GM23338 (cell line): ENCODE results near the gene STIL.

Experiments used
- CREB1 ChIP-seq: fragments of 250-450 bp; sonication (Bioruptor Pico); IDR thresholded peaks from 2 replicates; pipeline ENCODE4 v1.5.0; 2020; ENCODE audit warnings: low read depth, mild to moderate bottlenecking, moderate library complexity
- EZH2 ChIP-seq: fragments of 200-600 bp; sonication (generic); IDR thresholded peaks from one replicate; pipeline ENCODE4 v1.8.0; 2017; ENCODE audit warnings: antibody characterized with exemption, mild to moderate bottlenecking, low read depth; ENCODE audit not compliant: unreplicated experiment
- EZH2phosphoT487 ChIP-seq: fragments of 200-600 bp; sonication (generic); IDR thresholded peaks from one replicate; pipeline ENCODE4 v1.8.1; 2018; ENCODE audit warnings: antibody characterized with exemption; ENCODE audit not compliant: unreplicated experiment
- JUNB ChIP-seq: IDR thresholded peaks from one replicate; pipeline ENCODE4 v1.6.1; 2016; ENCODE audit warnings: antibody characterized with exemption; ENCODE audit not compliant: unreplicated experiment
- NANOG ChIP-seq: IDR thresholded peaks from 2 replicates; pipeline ENCODE4 v1.6.1; 2016; ENCODE audit warnings: antibody characterized with exemption, borderline replicate concordance
- POLR2AphosphoS5 ChIP-seq: IDR thresholded peaks from 2 replicates; pipeline ENCODE4 v1.6.1; 2016; ENCODE audit warnings: antibody characterized with exemption, low read depth
- STAT1 ChIP-seq: IDR thresholded peaks from one replicate; pipeline ENCODE4 v1.6.1; 2016; ENCODE audit warnings: antibody characterized with exemption; ENCODE audit not compliant: unreplicated experiment
- ZNF114 ChIP-seq: fragments of 250-450 bp; sonication (Bioruptor Pico); IDR thresholded peaks from 2 replicates; pipeline ENCODE4 v1.5.0; 2020; ENCODE audit warnings: mild to moderate bottlenecking, moderate library complexity
- ZNF331 ChIP-seq: fragments of 250-450 bp; sonication (Bioruptor Pico); IDR thresholded peaks from 2 replicates; pipeline ENCODE4 v1.5.0; 2020; ENCODE audit warnings: low read depth, mild to moderate bottlenecking, moderate library complexity
- TF ChIP-seq, protein P1 (sequence below), 2 experiments: fragments of 200-600 bp in 1 of 2; sonication (generic) in 1 of 2; conservative IDR thresholded peaks; 2 replicates each; pipeline versions ENCODE4 v1.5.1 to v1.6.1; 2016 to 2017; ENCODE audit warnings: antibody characterized with exemption in 2 of 2, low read depth in 2 of 2, mild to moderate bottlenecking in 2 of 2, moderate library complexity in 1 of 2
- TF ChIP-seq, protein P2 (sequence below): IDR thresholded peaks from one replicate; pipeline ENCODE4 v1.6.1; 2018; ENCODE audit warnings: antibody characterized with exemption; ENCODE audit not compliant: unreplicated experiment
- TF ChIP-seq, protein P3 (sequence below): IDR thresholded peaks from 2 replicates; pipeline ENCODE4 v1.6.1; 2016; ENCODE audit warnings: antibody characterized with exemption
- TF ChIP-seq, protein P4 (sequence below): fragments of 250-450 bp; sonication (Bioruptor Pico); IDR thresholded peaks from 2 replicates; pipeline ENCODE4 v1.5.0; 2020; ENCODE audit warnings: mild to moderate bottlenecking, moderate library complexity

DNA sequence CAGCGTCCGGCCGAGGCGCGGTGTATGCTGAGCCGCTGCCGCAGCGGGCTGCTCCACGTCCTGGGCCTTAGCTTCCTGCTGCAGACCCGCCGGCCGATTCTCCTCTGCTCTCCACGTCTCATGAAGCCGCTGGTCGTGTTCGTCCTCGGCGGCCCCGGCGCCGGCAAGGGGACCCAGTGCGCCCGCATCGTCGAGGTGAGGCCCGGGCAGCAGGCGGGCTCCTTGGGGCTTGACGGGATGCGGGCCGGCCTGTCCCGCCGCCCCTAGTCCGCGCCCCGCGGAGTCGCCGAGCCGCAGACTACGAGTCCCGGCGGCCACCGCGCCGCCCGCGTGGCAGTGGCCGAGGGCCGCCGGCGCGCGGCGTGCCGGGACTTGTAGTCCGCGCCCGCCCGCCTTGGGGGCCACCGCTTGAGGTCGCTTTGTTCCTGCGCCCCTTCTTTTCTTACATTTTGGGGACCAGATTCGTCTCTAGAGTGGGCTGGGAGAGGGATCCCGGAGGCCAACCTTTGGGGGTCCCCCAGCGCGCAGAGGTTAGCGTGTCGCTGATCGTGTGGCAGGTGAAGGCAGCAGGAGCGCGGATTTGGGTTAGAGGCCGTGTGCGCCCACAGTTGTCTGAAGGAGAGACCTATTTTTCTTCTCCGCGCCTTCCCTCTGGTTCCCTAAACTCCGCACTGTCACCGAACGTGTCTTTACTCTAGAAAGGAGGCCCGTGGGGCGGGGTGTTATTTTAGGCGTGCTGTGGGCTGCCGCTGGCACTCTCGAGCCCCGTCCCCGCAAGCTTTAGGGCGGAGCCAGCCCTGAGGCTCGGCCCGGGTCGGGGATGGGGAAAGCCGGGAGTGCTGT lies 20.2 kb upstream of the STIL start:
- TF ChIP-seq POLR2AphosphoS5 (peak; percentile 69), EZH2 (no peak), EZH2phosphoT487 (no peak), CREB1 (CRISPR knock-in tag) (0 out of 2 replicates have a peak, but pooled peaks have one; percentile 6), JUNB (no peak), ZNF114 (CRISPR knock-in tag) (no peak), STAT1 (no peak), NANOG (no peak), ZNF331 (CRISPR knock-in tag) (no peak)
- TF ChIP-seq, protein P1, sequence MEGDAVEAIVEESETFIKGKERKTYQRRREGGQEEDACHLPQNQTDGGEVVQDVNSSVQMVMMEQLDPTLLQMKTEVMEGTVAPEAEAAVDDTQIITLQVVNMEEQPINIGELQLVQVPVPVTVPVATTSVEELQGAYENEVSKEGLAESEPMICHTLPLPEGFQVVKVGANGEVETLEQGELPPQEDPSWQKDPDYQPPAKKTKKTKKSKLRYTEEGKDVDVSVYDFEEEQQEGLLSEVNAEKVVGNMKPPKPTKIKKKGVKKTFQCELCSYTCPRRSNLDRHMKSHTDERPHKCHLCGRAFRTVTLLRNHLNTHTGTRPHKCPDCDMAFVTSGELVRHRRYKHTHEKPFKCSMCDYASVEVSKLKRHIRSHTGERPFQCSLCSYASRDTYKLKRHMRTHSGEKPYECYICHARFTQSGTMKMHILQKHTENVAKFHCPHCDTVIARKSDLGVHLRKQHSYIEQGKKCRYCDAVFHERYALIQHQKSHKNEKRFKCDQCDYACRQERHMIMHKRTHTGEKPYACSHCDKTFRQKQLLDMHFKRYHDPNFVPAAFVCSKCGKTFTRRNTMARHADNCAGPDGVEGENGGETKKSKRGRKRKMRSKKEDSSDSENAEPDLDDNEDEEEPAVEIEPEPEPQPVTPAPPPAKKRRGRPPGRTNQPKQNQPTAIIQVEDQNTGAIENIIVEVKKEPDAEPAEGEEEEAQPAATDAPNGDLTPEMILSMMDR (conservative IDR thresholded peaks at IDR 0.05; ENCODE audit: low read depth in 2 of 2), result no peak; a peak in 1 of 4 replicates
- TF ChIP-seq, protein P2, sequence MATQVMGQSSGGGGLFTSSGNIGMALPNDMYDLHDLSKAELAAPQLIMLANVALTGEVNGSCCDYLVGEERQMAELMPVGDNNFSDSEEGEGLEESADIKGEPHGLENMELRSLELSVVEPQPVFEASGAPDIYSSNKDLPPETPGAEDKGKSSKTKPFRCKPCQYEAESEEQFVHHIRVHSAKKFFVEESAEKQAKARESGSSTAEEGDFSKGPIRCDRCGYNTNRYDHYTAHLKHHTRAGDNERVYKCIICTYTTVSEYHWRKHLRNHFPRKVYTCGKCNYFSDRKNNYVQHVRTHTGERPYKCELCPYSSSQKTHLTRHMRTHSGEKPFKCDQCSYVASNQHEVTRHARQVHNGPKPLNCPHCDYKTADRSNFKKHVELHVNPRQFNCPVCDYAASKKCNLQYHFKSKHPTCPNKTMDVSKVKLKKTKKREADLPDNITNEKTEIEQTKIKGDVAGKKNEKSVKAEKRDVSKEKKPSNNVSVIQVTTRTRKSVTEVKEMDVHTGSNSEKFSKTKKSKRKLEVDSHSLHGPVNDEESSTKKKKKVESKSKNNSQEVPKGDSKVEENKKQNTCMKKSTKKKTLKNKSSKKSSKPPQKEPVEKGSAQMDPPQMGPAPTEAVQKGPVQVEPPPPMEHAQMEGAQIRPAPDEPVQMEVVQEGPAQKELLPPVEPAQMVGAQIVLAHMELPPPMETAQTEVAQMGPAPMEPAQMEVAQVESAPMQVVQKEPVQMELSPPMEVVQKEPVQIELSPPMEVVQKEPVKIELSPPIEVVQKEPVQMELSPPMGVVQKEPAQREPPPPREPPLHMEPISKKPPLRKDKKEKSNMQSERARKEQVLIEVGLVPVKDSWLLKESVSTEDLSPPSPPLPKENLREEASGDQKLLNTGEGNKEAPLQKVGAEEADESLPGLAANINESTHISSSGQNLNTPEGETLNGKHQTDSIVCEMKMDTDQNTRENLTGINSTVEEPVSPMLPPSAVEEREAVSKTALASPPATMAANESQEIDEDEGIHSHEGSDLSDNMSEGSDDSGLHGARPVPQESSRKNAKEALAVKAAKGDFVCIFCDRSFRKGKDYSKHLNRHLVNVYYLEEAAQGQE, result no peak
- TF ChIP-seq, protein P3, sequence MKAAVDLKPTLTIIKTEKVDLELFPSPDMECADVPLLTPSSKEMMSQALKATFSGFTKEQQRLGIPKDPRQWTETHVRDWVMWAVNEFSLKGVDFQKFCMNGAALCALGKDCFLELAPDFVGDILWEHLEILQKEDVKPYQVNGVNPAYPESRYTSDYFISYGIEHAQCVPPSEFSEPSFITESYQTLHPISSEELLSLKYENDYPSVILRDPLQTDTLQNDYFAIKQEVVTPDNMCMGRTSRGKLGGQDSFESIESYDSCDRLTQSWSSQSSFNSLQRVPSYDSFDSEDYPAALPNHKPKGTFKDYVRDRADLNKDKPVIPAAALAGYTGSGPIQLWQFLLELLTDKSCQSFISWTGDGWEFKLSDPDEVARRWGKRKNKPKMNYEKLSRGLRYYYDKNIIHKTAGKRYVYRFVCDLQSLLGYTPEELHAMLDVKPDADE, result peak; percentile 53; the same call in 1 of the 2 replicates
- TF ChIP-seq, protein P4, sequence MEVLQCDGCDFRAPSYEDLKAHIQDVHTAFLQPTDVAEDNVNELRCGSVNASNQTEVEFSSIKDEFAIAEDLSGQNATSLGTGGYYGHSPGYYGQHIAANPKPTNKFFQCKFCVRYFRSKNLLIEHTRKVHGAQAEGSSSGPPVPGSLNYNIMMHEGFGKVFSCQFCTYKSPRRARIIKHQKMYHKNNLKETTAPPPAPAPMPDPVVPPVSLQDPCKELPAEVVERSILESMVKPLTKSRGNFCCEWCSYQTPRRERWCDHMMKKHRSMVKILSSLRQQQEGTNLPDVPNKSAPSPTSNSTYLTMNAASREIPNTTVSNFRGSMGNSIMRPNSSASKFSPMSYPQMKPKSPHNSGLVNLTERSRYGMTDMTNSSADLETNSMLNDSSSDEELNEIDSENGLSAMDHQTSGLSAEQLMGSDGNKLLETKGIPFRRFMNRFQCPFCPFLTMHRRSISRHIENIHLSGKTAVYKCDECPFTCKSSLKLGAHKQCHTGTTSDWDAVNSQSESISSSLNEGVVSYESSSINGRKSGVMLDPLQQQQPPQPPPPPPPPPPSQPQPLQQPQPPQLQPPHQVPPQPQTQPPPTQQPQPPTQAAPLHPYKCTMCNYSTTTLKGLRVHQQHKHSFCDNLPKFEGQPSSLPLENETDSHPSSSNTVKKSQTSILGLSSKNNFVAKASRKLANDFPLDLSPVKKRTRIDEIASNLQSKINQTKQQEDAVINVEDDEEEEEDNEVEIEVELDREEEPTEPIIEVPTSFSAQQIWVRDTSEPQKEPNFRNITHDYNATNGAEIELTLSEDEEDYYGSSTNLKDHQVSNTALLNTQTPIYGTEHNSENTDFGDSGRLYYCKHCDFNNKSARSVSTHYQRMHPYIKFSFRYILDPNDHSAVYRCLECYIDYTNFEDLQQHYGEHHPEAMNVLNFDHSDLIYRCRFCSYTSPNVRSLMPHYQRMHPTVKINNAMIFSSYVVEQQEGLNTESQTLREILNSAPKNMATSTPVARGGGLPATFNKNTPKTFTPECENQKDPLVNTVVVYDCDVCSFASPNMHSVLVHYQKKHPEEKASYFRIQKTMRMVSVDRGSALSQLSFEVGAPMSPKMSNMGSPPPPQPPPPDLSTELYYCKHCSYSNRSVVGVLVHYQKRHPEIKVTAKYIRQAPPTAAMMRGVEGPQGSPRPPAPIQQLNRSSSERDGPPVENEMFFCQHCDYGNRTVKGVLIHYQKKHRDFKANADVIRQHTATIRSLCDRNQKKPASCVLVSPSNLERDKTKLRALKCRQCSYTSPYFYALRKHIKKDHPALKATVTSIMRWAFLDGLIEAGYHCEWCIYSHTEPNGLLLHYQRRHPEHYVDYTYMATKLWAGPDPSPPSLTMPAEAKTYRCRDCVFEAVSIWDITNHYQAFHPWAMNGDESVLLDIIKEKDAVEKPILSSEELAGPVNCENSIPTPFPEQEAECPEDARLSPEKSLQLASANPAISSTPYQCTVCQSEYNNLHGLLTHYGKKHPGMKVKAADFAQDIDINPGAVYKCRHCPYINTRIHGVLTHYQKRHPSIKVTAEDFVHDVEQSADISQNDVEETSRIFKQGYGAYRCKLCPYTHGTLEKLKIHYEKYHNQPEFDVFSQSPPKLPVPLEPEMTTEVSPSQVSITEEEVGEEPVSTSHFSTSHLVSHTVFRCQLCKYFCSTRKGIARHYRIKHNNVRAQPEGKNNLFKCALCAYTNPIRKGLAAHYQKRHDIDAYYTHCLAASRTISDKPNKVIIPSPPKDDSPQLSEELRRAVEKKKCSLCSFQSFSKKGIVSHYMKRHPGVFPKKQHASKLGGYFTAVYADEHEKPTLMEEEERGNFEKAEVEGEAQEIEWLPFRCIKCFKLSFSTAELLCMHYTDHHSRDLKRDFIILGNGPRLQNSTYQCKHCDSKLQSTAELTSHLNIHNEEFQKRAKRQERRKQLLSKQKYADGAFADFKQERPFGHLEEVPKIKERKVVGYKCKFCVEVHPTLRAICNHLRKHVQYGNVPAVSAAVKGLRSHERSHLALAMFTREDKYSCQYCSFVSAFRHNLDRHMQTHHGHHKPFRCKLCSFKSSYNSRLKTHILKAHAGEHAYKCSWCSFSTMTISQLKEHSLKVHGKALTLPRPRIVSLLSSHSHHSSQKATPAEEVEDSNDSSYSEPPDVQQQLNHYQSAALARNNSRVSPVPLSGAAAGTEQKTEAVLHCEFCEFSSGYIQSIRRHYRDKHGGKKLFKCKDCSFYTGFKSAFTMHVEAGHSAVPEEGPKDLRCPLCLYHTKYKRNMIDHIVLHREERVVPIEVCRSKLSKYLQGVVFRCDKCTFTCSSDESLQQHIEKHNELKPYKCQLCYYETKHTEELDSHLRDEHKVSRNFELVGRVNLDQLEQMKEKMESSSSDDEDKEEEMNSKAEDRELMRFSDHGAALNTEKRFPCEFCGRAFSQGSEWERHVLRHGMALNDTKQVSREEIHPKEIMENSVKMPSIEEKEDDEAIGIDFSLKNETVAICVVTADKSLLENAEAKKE, result no peak
